Stimulated activated CD8-positive, alpha-beta memory T cell treated with anti-CD3 and anti-CD28 coated beads, Interleukin-7, amount 100 ng/mL, for 24 hours (primary cell): ENCODE data around the gene TMLHE.
"Not testable (repeated sequence)": the region's sequence is repeated elsewhere in the genome, so short reads cannot be mapped to it uniquely, and the experiment has no call there.

Source experiments
- DNase-seq: peaks from one replicate; pipeline ENCODE4 v3.0.0-alpha.2; 2020; ENCODE audit warnings: low read depth

Gene TMLHE

DNA sequence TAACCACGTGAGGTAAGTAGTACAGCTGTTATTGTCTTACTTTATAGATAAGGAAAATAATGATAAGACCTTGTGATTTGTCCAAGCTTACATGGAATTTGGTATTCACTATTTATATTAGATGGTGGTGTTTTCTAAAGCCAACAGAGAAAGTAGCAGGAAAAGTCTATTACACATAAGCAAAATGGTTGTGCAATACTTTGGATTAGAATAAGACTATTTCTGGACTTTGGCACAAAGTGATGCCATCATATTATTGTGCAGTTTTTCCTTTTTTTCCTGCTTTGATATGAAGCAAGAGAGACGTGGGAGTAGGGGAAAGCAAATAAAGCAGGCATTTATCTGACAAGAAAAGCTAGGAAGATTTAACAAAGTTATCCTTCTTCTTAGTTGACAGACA is 117.6 kb downstream of the TMLHE start:
- not testable (repeated sequence) for DNase-seq

- not testable (repeated sequence) for DNase-seq
These were observed 121.3 kb downstream of the TMLHE start for GRCh38 chrX:155491421-155491820.

DNA sequence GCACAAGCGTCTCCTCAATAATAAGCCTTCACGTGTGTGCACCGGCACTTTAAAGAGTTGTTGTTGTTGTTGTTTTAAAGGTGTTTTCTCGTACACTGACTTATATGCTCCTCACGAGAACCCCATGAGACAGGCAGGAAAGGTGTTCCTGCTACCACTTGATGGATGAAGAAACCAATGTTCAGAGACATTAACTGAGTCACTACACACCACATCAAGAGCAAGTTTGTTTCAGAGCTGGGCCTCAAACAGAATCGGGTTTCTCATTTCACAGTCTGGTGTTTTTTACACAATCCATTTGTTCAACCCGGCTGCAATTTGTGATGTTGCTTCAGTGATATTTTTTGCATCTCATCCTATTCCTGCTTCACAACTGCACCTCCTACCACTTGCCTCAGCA is 135.6 kb downstream of the TMLHE start:
- DNase-seq: not testable (repeated sequence)

DNA sequence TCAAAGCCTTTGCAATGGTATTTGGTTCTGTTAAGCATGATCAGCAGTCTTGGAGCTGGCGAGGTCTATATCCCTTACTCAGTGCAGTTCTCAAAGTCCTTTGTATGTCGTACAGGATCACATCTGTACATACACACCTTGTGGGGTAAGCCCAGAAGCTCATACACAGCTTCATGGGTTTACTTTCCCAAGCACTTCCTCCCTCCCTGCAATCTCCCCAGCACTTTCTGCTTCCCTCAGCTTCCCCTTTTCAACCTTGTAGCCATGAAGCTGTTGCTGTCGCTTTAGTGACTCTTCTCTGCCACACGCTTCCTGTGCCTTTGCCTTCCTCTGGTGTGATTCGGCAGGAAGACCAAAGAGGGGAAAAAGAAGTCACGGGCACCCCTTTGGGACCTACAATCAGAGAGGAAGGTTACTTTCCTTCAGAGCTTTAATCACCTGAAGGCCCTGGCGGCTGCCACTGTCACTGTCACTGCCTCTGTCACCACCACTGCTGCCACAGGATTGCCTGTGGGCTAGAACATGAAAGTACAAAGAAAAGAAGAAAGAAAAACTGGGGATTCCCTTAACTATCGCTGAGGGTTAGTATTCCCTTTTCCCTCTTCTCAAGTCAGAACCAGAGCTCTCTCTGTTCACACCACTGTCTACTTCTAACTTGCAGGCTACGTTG is 146.3 kb downstream of the TMLHE start:
- not testable (repeated sequence) for DNase-seq

DNA sequence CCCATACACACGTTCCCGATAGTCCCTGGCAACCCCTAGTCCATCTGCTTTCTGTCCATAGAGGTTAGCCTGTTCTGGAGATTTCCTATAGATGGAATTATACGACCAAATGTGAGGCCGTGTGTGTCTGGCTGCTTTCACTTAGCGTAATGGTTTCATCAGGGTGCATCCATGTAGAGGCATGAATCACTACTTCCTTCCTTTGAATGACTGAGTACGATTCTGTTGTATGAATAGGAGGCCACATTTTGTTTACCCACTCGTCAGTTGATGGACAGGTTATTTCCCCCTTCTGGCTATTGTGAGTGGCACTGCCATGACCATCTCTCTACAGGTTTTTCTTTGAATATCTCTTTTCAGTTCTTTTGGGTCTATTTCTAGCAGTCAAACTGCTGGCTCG is 152.3 kb downstream of the TMLHE start:
- DNase-seq: not testable (repeated sequence)

DNA sequence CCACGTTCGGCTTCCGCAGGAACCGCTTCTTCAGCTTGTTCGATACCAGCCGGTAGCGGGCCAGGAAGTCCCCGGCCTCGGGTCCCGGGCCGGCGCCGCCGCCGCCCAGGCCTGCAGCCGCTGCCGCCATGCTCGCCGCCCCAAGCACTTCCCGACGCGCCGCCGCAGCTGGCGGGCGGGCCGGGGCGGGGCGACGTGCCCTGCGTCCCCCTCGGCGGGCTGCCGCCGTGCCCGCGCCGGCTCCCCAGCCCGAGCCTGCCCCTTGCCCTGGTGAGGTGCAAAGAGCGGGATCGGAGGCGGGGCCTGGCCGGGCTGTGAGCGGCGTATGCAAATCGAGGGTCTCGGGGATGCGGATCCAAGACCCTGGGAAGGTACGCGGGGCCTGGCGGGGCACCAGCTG is 154.3 kb downstream of the TMLHE start, which contains the start of gene F8A3:
Gene F8A3 (minus strand): TSS at position 150 of the 400 bp plus-strand sequence. CDS start 20 bp downstream, at position 130.
- DNase-seq: not testable (repeated sequence)

DNA sequence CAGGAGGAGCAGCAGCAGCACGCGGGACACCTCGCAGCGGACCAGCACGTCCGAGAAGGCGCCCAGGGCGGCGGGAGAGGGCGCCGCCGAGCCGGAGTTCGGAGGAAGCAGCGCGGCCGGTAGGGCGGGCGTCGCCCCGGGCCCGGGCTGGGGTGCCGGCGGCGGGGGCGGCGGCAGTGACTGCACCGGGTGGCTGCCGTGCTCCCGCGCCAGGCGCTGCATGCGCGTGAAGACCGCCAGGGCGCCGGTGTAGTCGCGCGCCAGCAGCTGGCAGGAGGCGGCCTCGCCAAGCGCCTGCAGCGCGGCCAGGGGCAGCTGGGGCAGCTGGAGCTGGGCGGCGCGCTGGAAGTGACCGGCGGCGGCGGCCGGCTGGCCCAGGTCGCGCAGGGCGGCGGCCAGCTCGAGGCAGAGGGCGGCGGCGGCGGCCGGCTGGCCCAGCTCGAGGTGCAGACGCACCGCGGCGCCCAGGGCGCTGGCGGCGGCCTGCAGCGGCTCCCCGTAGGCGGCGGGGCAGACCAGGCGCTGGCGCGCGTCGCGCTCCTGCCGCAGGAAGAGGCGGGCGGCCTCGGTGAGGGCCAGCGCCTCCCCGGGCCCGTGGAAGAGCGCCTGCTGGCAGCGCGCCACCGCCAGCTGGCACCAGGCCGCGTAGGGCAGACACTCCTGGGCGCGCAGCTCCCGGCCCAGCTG is 154.8 kb downstream of the TMLHE start:
- DNase-seq: not testable (repeated sequence)

GRCh38 chrX:155441097-155441496 is 171.7 kb downstream of the TMLHE start:
- no peak for DNase-seq
